K562 (cell line): ENCODE measurements around the gene BHLHE40. TPM values are rescaled to one million over a fixed set of nuclear protein-coding genes. Genes with fewer than 3 reads are reported as not detected.

Experiments used
- ATF7 ChIP-seq: fragments of 450-650 bp; IDR thresholded peaks from 2 replicates; pipeline ENCODE4 v1.7.1; 2014; ENCODE audit warnings: mild to moderate bottlenecking, moderate library complexity
- CCAR2 ChIP-seq: fragments of 200-400 bp; formaldehyde crosslinking; IDR thresholded peaks from 2 replicates; pipeline ENCODE4 v1.6.1; 2017; ENCODE audit warnings: mild to moderate bottlenecking, low read depth, low read length
- DIDO1 ChIP-seq: fragments of 450-650 bp; IDR thresholded peaks from 2 replicates; pipeline ENCODE4 v1.6.1; 2016; ENCODE audit warnings: low read depth, missing biosample characterization, missing genetic modification characterization
- ELF4 ChIP-seq: fragments of 450-650 bp; formaldehyde crosslinking; IDR thresholded peaks from 2 replicates; pipeline ENCODE4 v1.4.0; 2022; ENCODE audit warnings: missing genetic modification characterization
- EP400 ChIP-seq: fragments of 450-650 bp; IDR thresholded peaks from 2 replicates; pipeline ENCODE4 v1.6.1; 2017; ENCODE audit warnings: antibody characterized with exemption, mild to moderate bottlenecking, moderate library complexity
- HDGF ChIP-seq: fragments of 450-650 bp; IDR thresholded peaks from 2 replicates; pipeline ENCODE4 v1.6.1; 2016
- KDM5B ChIP-seq: fragments of 200-600 bp; sonication (generic); IDR thresholded peaks from 2 replicates; pipeline ENCODE4 v1.6.1; 2012; ENCODE audit warnings: low read depth, mild to moderate bottlenecking, moderate library complexity, low read length, control low read depth, inconsistent platforms; ENCODE audit not compliant: insufficient replicate concordance
- LCOR ChIP-seq: sonication (generic); formaldehyde crosslinking; IDR thresholded peaks from 2 replicates; pipeline ENCODE4 v1.8.0; 2022; ENCODE audit warnings: mild to moderate bottlenecking, missing genetic modification reagents
- MBD2 ChIP-seq: sonication (generic); IDR thresholded peaks from 2 replicates; pipeline ENCODE4 v1.6.1; 2016; ENCODE audit warnings: low read depth, borderline replicate concordance
- NEUROD1 ChIP-seq: fragments of 150-350 bp; IDR thresholded peaks from 2 replicates; pipeline ENCODE4 v1.6.1; 2014; ENCODE audit warnings: borderline replicate concordance, low read length, low read depth; ENCODE audit not compliant: partially characterized antibody
- PML ChIP-seq: IDR thresholded peaks from 2 replicates; pipeline ENCODE4 v1.6.1; 2012; ENCODE audit warnings: low read length, inconsistent platforms
- POLR2AphosphoS2 ChIP-seq: IDR thresholded peaks from 2 replicates; pipeline ENCODE4 v1.6.1; 2012; ENCODE audit warnings: low read length, improper control_type of control experiment
- POLR3G ChIP-seq: IDR thresholded peaks from 2 replicates; pipeline ENCODE4 v1.6.1; 2011; ENCODE audit not compliant: insufficient read length, insufficient replicate concordance; ENCODE audit errors: extremely low read depth
- SFPQ ChIP-seq: fragments of 200-400 bp; formaldehyde crosslinking; IDR thresholded peaks from 2 replicates; pipeline ENCODE4 v1.6.1; 2017; ENCODE audit warnings: mild to moderate bottlenecking, low read depth, low read length, moderate library complexity
- SMARCB1 ChIP-seq: IDR thresholded peaks from 2 replicates; pipeline ENCODE4 v1.6.1; 2011; ENCODE audit warnings: improper control_type of control experiment, low read depth; ENCODE audit not compliant: insufficient read length
- SPI1 ChIP-seq: IDR thresholded peaks from 2 replicates; pipeline ENCODE4 v1.6.1; 2011; ENCODE audit warnings: low read depth, low read length, control low read depth, borderline replicate concordance
- SRSF3 ChIP-seq: fragments of 200-400 bp; formaldehyde crosslinking; IDR thresholded peaks from 2 replicates; pipeline ENCODE4 v1.6.1; 2016; ENCODE audit warnings: mild to moderate bottlenecking, low read length, moderate library complexity; ENCODE audit not compliant: insufficient read depth
- TBL1XR1 ChIP-seq, 2 experiments: IDR thresholded peaks; 2 replicates each; pipeline ENCODE4 v1.6.1; 2012; ENCODE audit warnings: improper control_type of control experiment in 2 of 2, low read length in 2 of 2, mild to moderate bottlenecking in 1 of 2
- TEAD4 ChIP-seq, 2 experiments: sonication (generic) in 1 of 2; formaldehyde crosslinking in 1 of 2; IDR thresholded peaks; 2 replicates each; pipeline versions ENCODE4 v1.6.1 to v1.8.0; 2012 to 2022; ENCODE audit warnings: borderline replicate concordance in 1 of 2, inconsistent platforms in 1 of 2, low read length in 1 of 2, mild to moderate bottlenecking in 1 of 2, missing genetic modification reagents in 1 of 2
- USF1 ChIP-seq: sonication (generic); formaldehyde crosslinking; IDR thresholded peaks from 2 replicates; pipeline ENCODE4 v1.9.0; 2022; ENCODE audit warnings: mild to moderate bottlenecking, missing genetic modification reagents
- XRCC3 ChIP-seq: fragments of 450-650 bp; IDR thresholded peaks from 2 replicates; pipeline ENCODE4 v1.6.1; 2017; ENCODE audit warnings: mild to moderate bottlenecking, moderate library complexity
- polyA plus RNA-seq, 8 experiments: library from polyadenylated mRNA; depleted of rRNA in 4 of 8; stranded (reverse) in 5 of 8; unstranded in 3 of 8; fragments of >200 nt; fragmentation: Nextera tagmentation in 2 of 8; fragmentation: Illumina TruSeq in 1 of 8; extraction: Ambion mirVana in 2 of 8; extraction: Trizol in 1 of 8; gene quantifications; 2 replicates each; pipeline versions ENCODE4 v1.2.1 to v1.2.3, GENCODE V29; 2011 to 2014; ENCODE audit warnings: inconsistent platforms in 1 of 8, missing spikeins in 1 of 8
- total RNA-seq, 7 experiments: library from RNA; depleted of rRNA in 6 of 7; stranded (reverse); fragments of >200 nt in 6 of 7; fragmentation: Illumina TruSeq in 2 of 7; extraction: Trizol in 2 of 7; gene quantifications; 2 replicates each; pipeline versions ENCODE4 v1.2.1 to v1.2.3, GENCODE V29; 2011 to 2021; ENCODE audit warnings: low replicate concordance in 1 of 7
- TF ChIP-seq, protein P1 (sequence below): sonication (generic); formaldehyde crosslinking; IDR thresholded peaks from 2 replicates; pipeline ENCODE4 v1.5.0; 2020; ENCODE audit warnings: missing genetic modification reagents
- TF ChIP-seq, protein P2 (sequence below), 3 experiments: fragments of 200-800 bp in 1 of 3; sonication (Bioruptor generic) in 1 of 3; sonication (generic) in 1 of 3; formaldehyde crosslinking in 1 of 3; IDR thresholded peaks; 2 replicates each; pipeline versions ENCODE4 v1.6.1 to v1.8.0; 2016 to 2022; ENCODE audit warnings: mild to moderate bottlenecking in 2 of 3, missing compliant biosample characterization in 2 of 3, missing genetic modification characterization in 2 of 3, missing genetic modification reagents in 1 of 3

Gene BHLHE40
- total and polyA plus RNA-seq, 9 of the 15 experiments (the other 6 are each of a cell fraction or from before 2014, with no cell fraction given): 12.0 to 83.9 (median 31.4) TPM

- TF ChIP-seq SFPQ (no peak), CCAR2 (0 out of 2 replicates have a peak, but pooled peaks have one; percentile 78), USF1 (CRISPR knock-in tag) (peak; percentile 55), XRCC3 (no peak), EP400 (peak; percentile 79), NEUROD1 (peak; percentile 76), DIDO1 (tag) (no peak; the same call in 1 of the 2 replicates), MBD2 (peak; percentile 79; the same call in 1 of the 2 replicates), SRSF3 (no peak), KDM5B (no peak), LCOR (CRISPR knock-in tag) (peak; percentile 96), ATF7 (peak; percentile 90), TBL1XR1 (IDR thresholded peaks at IDR 0.05; ENCODE audit: low read length in 2 of 2) (peak in 1 of 2 experiments; percentile 94; a peak in 2 of 4 replicates), SMARCB1 (no peak), HDGF (no peak), PML (peak; percentile 67; the same call in 1 of the 2 replicates), SPI1 (no peak), POLR2AphosphoS2 (no peak), POLR3G (no peak), TEAD4 (IDR thresholded peaks at IDR 0.05; ENCODE audit: low read length) (peak; percentile 81), TEAD4 (CRISPR knock-in tag; IDR thresholded peaks at IDR 0.05; ENCODE audit: borderline replicate concordance) (no peak), ELF4 (CRISPR knock-in tag) (no peak)
- TF ChIP-seq, protein P1, sequence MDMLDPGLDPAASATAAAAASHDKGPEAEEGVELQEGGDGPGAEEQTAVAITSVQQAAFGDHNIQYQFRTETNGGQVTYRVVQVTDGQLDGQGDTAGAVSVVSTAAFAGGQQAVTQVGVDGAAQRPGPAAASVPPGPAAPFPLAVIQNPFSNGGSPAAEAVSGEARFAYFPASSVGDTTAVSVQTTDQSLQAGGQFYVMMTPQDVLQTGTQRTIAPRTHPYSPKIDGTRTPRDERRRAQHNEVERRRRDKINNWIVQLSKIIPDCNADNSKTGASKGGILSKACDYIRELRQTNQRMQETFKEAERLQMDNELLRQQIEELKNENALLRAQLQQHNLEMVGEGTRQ (CRISPR knock-in tag): no peak
- TF ChIP-seq, protein P2, sequence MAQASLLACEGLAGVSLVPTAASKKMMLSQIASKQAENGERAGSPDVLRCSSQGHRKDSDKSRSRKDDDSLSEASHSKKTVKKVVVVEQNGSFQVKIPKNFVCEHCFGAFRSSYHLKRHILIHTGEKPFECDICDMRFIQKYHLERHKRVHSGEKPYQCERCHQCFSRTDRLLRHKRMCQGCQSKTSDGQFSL (CRISPR knock-in tag; IDR thresholded peaks at IDR 0.05): no peak
- TF ChIP-seq, protein P2 (tag; IDR thresholded peaks at IDR 0.05): no peak
Measured at GRCh38 chr3:5002174-5002870, 23.1 kb downstream of the BHLHE40 start (continued).
